DMS53 (cell line): Measurements from ENCODE around the gene CILP.

Experiments
- DNase-seq: peaks from one replicate; lab custom pipeline; 2025; lab: John Stamatoyannopoulos, UW

Gene CILP

DNA sequence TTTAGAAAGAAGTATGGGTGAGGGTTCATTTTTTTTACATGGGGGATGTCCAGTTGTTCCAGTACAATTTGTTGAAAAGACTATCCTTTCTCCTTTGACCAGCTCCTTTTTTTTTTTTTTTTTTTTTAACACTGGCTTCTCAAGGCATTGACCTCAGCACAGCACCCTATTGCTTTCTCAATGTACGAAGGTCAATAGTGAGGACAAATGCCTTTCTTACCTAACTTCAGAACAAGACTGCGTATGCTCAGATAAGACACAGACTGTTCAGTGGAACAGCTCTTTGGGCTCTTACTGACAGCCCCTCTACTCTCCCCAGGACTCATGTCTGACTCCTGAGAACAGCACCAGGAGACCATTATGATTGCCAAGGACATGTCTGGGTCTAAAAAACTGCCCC, 10.4 kb upstream of the CILP start:
- DNase-seq = no peak

DNA sequence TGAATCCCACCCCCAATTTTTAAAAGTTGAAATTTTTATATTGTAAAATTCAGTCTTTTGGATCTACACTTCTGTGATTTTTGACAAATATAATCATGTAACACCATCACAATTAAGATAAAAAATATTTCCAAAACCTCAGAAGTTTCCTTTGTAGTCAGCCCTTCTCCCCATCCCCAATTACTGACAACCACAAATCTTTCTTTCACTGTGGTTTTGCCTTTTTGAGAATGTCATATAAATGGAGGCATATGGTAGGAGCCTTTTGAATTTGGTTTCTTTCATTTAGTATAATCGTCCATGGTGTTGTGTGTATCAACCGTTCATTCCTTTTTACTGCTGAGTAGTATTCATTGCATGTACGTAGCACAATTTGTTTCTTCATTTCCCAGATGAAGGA, 7.9 kb upstream of the CILP start:
- DNase-seq = no peak

DNA sequence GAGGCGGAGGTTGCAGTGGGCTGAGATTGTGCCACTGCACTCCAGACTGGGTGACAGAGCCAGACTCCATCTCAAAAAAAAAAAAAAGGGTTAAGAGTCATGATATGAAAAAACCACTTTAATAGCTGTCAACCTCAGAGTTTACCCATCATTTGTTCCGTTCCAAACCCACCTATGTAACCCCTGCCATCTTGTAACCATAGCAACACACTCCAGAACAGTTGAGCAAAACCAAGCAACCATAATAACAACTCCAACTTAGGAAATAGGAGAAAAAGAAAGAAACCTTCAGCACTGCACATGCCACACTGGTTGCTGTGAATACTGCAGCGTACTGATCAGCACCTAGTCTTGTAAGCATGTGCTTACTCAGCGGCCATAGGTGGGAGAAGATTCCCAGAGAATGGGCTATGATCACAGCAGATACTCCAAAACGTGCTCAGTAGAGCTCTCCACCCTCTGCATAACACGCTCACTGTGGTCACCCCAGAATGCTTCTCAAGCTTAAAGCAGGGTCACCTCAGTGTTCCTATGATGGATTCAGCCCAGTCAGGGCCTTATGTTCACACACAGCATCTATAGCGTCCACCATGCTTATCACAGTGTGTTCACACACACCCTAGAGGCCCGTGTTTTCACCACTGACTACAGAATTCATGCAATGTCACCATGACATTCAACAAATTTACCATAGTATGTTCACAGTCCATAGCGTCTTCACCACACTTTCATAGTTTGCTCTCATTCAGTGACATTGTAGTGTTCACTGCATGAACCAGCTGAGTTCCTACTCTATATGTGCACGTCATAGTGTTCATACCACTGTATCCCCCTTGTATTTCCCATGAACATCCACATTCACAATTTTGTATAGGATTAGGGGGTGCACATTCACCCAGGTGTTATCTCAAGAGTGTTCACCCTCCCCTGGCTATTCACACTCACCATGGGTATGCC, 6.5 kb upstream of the CILP start:
- DNase-seq = no peak

DNA sequence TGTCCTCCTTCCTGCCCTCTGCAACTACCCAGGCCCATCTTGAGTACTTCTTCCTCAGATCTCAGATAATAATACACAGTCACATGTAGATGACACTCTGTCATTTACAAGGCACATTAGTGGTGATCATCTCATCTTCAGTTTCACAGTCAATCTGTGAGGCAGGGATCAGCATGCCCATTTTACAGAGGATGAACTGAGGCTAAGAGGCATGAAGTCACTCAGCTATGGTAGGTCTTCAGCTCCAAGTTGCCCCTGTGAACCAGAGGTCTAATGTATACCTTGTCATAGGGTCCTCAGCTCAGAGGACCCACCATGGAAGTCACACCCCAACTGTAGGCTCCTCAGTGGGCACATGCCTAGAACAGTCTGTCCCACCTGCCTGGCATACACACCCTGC, 4.2 kb upstream of the CILP start:
- no peak for DNase-seq

DNA sequence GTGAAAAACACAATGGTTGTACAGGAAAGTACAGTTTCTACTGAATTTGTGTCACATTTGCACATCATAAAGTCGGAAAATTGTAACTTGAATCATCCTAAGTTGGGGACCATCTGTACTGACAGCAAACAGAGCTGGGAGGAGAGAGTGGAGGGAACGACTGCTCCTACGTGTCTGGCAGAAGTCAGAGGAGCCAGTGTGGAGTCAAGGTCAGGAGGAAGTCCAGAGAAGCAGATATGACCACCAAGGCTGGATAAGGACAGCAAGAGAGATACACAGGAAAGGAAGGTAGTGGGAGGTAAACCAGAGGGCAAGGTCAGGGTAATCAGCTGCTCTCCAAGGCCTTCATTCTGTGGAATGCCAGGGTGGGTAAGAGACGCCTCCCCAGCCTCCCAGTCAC, 2.7 kb upstream of the CILP start:
- no peak for DNase-seq

DNA sequence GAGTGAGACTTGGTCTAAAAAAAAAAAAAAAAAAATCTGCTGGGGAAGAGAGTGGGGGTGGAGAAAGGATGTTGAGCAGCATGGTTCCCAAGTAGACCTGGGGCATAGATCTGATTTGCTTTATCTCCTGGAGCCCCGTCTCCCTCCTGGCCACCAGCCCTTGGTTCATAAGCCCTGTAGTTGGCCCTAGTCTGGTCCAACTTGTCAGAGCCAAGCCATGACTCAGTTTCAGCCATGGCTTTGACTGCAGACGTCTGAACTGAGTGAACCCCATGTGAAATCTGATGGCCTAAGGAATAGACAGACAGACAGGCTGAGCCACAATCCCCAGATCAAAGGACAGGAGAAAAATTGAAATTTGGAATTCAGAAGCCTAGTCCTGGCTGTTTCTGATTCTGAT, 2.0 kb upstream of the CILP start:
- DNase-seq = no peak

DNA sequence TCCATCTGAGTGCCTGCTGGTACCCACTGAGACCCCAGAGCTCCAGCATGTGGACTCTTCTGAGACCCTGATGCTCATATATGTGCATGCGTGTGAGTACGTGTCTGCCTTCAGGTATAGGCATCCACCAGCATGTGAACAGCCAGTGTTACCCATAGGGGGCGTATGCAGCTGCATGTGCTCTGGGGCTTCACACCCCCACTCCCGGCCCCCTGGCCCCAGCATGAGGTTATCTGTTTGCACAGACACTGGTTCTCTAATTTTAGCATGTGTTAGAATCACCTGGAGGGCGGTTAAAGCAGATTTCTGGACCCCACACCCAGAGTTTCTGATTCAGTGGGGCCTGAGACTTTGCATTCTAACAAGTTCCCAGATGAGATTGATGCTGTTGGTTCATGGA, 824 bp upstream of the CILP start:
- peak; percentile 57 for DNase-seq

DNA sequence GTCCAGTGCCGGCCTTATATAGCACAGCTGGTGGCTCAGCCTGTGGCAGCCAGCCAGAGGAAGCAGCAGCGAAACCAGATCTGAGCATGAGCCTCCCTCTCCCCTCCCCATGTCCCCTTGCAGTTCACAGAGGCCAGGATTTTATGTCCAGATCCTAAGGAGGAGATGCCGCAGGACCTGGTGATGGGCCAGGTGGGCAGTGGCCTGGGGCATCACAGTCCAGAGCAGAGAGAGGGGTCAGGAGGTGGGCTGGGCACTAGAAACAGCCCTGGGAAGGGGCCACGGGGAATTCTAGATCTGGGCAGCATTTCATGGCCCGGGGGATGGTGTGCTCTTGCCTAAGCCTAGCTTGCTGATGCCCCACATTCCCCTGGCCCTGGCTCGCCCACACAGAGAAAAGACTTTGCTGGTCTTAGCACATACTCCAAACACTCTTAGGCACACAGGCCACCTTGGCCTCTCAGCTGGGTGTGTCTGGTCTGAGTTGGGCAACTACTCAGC, 259 bp upstream of the CILP start:
- no peak for DNase-seq

DNA sequence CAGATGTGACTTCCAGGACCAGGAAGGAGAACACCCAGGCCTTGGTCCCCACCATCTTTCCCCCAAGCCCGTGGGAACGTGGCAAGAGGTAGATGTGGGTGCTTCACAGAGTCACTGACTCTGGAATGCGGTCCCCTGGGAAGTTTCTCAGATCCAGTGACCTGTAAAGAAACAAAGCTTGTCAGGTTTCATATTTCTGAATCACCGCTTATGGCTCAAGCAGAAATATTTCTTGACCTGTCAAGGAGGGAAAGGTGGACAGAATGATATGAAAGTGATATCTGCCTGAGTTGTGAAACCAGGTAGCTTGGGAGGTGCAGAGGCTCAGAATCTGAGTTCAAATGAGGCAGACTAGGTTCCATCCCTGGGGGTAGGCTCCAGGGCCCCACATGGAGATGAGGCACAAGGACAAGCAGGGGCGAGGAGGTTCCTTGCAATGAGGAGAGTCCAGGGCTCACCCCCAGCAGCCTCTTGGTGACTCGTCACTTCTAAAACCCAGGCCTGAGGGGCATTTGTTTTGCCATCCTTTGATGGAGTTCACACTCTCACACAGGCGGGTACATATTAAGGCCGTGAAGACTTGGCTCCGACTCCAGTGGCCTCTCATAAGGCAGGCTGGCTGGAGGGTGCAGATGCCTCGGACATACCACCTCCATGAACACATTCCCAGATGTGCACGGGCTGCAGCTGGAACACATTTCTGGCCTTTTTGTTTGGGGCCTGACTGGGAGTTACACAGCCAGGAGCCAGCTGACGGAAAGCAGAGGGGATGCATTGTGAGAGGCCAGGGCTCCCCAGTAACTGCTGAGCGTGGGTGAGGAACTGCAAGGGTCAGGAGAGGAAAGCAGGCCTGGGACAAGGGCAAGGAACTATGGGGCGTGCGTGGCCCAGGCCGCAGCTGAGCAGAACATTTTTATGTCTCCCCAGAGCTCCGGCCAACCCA, 1.3 kb downstream of the CILP start:
- DNase-seq = no peak

DNA sequence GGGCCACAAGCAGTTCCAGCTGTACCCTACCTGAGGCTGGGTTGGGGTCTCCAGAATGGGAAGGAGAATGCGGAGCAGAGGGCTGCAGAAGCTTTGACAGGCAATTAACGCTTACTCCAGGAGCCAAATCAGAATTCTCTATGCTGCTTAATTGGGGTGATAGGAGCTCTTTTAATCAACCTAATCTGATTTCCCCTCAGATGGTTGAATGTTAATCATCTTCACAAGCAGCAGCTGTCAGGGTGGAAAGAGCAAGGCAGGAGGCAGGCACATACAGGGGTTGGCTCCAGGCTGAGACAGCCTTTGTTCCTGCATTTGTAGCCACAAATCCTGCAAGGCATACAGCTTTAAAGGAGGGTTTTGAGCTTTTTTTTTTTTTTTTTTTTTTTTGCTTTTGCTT, 2.6 kb downstream of the CILP start:
- no peak for DNase-seq

DNA sequence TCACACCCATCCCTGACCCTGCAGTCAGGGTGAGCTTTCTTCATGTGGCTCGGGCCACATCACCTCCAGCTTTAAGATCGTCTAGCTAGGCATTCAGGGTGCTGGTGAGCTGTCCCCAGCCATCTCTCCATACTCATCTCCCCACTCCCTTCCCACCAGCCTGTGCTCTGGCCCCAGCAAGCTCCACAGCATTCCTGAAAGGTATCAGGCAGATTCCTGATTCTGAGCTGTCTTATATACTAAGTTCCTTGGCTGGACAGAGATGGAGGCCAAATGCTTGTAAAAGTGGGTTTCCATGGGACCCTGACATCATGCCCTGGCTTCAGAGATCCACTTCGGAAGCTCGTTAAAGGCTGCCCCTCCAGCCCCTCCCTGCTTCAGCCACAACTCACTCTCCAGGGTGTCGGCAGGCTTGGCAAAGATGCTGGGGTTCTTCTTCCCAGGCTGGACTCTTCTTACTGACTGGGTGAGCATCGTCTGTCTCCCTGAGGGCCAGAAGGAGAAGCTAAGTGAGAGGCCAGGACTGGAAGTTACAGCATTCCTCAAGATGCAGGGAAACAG, 3.9 kb downstream of the CILP start:
- DNase-seq = no peak

DNA sequence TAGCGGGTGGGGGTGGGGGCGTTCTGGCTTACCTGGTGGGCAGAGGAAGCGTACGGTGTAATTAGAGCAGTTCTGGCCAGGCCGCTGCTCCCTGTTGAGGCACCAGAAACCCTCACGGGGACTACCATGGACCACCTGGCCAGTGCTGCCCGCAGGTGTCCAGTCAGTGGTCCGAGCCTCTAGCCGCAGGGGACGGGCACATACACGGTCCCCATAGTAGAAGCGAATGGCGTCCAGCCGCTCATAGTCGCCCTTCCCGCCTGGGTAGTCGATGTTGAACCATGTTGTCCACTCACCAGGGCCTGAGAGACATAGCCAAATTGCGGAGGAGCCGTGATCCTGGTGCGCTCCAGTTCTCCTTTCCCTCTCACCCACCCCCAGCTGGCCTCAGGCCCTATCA, 4.5 kb downstream of the CILP start:
- no peak for DNase-seq

DNA sequence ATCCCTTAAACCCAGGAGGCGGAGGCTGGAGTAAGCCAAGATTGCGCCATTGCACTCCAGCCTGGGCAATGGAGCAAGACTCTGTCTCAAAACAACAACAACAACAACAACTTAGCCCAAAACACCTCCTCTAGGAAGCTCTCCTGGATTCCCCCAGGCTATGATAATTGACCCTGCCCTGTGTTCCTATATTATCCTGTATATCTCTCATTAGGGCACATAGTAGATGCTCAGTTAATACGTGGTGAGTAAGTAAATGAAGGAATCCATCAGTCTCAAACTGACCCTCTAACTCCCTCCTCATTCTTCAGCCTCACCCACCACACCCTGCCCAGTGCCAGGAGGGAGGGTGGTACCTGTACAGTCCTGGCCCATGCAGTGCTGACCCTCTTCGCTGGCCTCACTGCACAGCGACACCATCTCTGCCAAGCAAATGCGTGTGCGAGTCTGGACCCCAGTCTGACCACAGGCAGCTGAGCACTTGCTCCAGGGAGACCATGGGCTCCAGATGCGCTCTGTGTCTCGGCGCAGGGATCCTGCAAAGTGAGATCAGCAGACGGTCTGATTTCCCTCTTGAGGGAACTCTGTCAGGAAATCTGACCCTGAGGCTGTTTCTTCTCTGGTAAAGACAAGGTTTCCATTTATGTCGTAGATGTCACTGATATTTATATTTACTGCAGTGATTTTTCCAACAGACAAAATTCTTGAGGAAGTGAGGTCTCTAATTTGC, 6.2 kb downstream of the CILP start:
- no peak for DNase-seq

DNA sequence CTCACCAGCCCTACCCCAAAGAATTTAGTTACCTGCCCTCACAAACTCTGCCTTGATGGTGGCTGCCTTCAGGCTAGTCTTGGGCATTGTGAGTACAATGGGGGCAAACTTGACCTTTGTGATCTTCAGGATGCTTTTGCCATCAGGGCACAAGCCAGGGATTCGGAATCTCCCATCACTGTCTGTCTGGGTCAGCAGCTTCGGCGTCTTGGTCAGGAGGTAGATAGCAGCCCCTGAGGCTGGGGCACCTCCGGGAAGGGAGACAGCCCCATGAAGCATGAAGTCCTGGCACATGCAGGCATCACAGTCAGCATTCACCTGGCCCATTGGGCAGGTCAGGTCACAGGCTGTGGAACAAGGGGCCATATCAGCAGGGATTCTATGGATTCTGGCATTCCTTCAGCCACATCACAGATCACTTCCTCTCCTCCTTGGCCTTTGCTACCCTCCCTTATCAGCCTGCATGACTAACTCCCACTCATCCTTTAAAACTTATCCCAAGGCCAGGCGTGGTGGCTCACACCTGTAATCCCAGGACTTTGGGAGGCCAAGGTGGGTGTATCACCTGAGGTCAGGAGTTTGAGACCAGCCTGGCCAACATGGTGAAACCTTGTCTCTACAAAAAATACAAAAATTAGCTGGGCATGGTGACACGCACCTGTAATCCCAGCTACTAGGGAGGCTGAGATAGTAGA, 6.9 kb downstream of the CILP start:
- DNase-seq = no peak

DNA sequence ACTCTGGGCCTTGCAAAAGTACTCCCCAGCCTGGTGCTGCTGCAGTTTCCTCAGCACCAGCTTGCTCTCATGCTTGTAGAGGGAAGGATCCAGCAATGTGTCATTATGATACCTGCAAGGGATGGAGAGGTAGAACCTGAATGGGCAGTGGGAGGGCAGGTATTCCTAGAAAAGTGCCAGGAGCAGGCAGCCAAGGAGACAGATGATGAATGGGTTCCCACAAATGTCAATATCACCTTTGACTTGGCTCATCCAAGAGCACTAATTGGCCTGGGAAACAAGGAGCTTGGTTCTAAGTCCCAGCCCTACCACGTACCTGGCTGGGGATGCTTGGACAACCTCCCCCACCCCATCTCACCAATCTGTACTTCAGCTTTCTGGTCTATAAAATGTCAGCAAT, 9.4 kb downstream of the CILP start:
- DNase-seq = no peak

DNA sequence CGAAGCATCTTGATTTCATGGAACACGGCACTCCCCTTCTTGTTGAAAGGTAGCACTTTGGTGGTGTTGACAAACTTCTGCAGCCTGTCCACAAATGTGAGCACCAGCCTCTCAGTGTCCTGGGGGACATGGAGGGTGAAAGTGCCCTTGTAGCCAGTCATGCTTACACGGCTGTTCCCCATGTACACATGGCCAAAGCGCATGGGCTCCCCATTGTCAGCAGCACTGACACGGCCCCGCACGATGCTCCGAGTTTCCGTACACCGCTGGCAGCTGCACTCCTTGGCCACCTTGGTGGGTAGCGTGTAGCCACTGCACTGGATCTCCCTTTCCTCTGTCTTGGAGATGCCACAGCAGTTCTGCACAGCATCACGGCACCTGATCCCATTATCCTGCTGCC, 12.7 kb downstream of the CILP start:
- DNase-seq = no peak

DNA sequence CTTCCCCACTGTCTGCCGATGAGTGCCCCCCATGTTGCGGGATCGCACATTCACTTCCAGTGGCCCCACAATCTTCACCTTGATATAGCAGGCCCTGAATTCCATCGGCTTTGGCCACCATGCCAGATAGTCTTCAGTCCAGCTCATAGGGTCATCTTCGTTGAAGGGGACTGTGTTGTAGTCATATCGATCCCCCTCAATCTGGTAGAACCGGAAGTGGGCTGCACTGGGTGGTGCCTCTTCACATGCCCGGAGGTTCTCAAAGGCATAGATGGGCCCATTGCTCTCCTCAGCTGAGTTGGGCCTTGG, 14.0 kb downstream of the CILP start:
- DNase-seq = no peak

DNA sequence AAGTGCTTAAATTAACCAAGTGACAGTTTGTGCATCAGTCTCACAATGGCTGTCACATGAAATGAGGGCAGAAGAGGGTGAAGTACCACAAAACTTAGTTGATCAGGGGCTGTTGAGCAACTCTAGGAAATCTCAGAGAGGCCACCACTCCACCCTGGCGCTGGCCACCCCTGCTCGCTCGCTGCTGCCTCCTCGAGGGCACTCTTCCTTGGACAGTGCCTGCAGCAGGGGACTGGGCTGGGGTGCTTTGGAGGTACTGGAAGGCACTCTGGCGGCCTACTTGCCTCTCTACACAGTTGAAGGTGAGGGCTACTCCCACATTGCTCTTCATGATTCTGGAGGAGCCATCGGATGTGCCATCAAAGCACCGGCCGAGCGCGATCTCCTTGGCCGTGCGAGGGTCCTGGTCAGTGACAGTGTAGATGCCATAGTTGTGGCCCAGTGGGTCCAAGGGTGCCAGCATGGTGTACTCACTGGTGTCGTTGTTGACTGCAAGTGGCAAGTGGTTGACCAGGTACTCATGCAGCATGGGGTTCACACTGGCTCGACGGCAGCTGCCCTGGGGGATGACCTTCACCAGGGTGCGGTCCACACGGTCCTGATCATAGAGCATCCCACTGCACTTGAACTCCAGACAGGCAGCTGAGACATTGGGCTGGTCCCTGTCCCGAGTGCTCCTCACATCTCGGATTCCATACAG, 14.5 kb downstream of the CILP start:
- DNase-seq = no peak

DNA sequence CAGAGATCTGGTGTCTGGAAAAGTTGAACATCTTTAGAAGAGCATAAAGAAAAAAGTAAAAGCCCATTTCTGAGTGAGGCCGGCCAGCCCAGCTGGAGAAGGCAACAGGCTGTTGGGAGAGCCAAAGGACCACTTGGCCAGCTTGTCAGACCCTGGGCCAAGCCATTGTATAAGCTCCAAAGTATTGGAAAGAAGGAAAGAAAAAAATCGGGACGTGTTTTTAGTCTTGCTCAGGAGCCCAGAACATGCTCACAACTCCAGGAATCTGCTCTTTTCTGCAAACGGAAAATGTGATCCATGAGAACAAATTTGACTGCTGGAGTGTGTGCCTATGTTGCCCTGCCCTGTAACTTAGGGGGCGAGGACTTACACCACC, 15.7 kb downstream of the CILP start:
- DNase-seq = no peak

DNA sequence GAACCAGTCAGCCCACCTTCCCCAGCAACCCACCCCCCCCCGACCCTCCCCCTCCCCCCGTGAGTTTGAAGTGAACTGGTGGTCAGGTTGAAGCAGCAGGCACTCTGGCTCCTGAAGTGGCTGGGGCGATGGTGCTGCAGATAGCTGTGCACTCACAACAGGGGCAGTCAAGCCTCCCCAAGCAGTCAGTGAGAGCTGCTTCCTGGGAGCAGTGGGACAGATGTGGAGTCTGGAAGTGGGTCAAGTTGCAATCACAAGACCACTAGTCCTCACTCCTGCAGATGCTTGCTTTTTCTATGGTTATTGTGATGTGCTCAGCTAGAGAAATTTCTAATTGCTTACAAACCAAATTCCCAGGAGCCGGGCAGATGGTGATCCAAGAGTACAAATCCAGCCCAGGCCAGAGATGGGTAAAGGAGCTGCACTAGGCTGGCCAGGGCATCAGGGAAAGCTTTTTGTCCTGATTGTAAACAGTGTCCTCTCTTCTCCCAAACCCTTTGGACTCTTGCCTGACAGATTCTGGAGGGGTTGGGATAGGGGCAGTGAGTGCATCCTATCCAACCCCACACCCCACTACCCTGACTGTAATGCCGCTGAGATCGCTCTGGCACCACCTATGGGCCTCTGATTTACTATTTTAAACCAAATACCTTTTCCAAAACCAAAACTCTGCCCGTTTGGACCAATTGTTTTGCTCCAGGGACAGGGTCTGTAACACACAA, 16.3 kb downstream of the CILP start:
- DNase-seq = no peak
